Astrocyte of the spinal cord (primary cell): ENCODE measurements around the gene DDX59.

Experiments
- DNase-seq: peaks from one replicate; pipeline ENCODE4 v3.0.0; 2011; ENCODE audit warnings: low read depth, low spot score
- H3K4me3 ChIP-seq: 2 replicates; pipeline ENCODE4 v1.5.1; 2011; ENCODE audit warnings: low read depth, mild to moderate bottlenecking, low read length, moderate library complexity
- CTCF ChIP-seq: IDR thresholded peaks from 2 replicates; pipeline ENCODE4 v1.5.1; 2012; ENCODE audit warnings: low read depth, mild to moderate bottlenecking, low read length, inconsistent platforms
- in situ Hi-C: cut with HindIII; loops from 2 replicates; pipeline ENCODE4 v1.10.0; 2017; ENCODE audit warnings: low sequenced_read_pairs

The DDX59 gene

DNA sequence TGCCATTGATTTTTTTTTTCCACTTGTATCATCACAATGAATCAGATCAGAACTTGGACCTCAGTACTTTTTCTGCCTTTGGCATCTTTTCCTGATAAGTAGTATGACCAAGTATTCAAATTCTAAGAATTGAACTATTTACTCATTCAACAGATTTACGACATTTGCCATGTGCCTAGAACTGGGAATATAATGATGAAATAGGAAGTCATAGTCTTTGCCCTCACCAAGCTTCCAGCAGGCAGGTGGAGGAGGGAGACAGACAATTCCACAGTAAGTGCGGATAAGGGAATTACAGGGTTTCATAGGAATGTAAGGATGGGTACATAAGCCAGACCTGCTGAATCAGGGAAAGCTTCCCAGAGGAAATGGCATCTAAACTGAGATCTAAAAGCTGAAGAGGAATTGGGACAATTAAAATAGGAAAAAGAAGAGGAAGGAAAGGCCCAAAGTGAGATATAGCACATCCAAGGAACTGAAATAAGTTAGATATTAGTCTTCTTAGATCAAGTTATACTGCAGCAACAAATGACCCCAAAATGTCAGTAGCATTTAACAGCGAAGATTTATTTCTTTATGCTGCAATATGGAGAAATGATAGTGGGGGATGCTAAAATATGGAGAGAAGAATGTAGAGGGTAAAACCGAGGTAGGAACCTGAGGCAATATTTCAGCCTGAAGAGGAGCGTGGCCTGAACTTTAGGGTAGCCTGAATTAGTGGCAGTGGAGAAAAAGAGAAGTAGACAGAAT, 5.3 kb upstream of the DDX59 start:
- no peak overlapping the region for H3K4me3 ChIP-seq
- TF ChIP-seq CTCF, result no peak
- in situ Hi-C loops, result no loop called here
- no peak for DNase-seq

DNA sequence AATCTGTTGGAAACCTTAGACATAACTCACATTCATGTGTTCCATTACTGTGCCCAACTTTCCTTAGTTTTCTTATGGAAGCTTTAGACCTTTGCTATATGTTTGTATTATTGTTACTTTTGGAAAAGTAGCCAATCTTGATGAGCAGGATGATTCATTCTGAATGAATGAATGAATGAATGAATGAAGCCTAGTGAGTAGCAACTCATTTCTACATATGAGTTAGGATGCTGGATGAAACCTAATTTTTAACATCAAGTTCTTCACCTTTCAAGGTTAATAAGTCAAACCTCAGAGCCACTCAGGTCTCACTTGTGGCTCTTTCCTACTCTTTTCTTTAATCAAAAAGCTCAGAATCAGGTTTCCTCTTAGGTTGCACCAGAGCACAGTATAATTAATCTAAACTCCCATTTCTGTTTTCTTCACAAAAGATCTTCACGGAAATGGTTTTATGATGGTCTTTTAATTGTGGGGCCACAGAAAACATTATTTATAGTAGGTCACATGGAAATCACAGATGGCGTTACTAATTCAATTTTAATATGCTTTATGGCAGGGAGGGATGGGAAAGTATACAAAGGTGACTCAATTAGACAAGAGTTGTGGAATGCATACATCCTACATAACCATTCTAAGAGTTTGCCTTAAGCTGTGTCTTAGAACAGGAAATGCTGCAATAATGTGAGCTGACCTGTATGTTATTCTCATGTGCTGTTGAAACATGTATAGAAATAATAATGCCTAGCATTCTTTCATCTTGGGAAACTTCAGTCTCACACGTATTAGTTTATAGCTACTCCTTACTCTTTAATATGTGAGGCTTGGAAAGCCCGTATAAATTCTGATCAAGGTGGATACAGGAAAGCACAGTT, 4.5 kb upstream of the DDX59 start:
- in situ Hi-C loops, result no loop called here
- TF ChIP-seq CTCF, result no peak
- DNase-seq, result no peak
- no peak overlapping the region for H3K4me3 ChIP-seq

DNA sequence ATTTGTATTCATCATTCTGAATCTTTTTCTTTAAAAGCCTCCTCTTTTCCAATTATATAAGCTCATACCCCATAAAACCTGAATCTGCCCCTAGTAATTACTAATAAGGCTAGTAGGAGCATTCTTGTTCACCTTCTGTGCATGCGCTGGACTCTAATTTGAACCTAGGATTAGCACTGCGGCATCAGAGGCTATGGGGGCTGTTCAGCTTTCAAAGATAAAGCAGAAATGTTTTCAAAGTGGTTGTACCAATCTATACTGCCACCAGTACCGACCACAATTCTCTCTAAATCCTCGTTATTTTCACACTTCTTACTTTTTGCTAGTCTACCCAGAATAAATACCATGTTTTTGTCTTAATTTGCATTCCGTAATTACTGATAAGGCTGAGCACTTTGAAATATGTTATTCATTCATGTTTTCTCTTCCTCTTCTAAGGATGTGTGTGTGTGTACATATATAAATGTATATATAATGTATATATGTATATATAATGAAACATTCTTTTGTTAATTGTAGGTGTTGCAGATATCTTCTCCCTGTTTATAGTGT, 1.6 kb upstream of the DDX59 start:
- no peak for TF ChIP-seq CTCF
- in situ Hi-C loops, result no loop called here
- DNase-seq, result no peak
- no peak overlapping the region for H3K4me3 ChIP-seq

GRCh38 chr1:200670242-200671118, 773 bp upstream of the DDX59 start:
- peak; percentile 79 for DNase-seq
- in situ Hi-C loops, result no loop called here
- peak overlapping the region; percentile 69 for H3K4me3 ChIP-seq
- TF ChIP-seq CTCF, result no peak

GRCh38 chr1:200668514-200669313, 993 bp downstream of the DDX59 start:
- peak overlapping the region; percentile 69 for H3K4me3 ChIP-seq
- DNase-seq, result no peak
- TF ChIP-seq CTCF, result no peak
- in situ Hi-C loops, result no loop called here
